PC-3 (cell line): Measurements from ENCODE around the gene ECPAS.

ENCODE experiments used
- CTCF ChIP-seq: fragments of 300-600 bp; sonication (generic); conservative IDR thresholded peaks from 2 replicates; pipeline ENCODE4 v1.5.1; 2017; ENCODE audit warnings: antibody characterized with exemption, low read depth, mild to moderate bottlenecking, low read length
- EZH2 ChIP-seq: fragments of 300-600 bp; sonication (generic); IDR thresholded peaks from one replicate; pipeline ENCODE4 v1.6.1; 2017; ENCODE audit warnings: antibody characterized with exemption, mild to moderate bottlenecking, low read length; ENCODE audit not compliant: unreplicated experiment

GRCh38 chr9:111320631-111321030, 163.6 kb downstream of the ECPAS start:
- no peak for TF ChIP-seq CTCF
- TF ChIP-seq EZH2: no peak
